GM19099 (cell line): ENCODE data around the gene IDI1.

Experiments
- POLR2A ChIP-seq: IDR thresholded peaks from 3 replicates; pipeline ENCODE4 v1.6.1; 2011; ENCODE audit warnings: low read depth; ENCODE audit not compliant: insufficient read length; ENCODE audit errors: extremely low read depth

The IDI1 gene

DNA sequence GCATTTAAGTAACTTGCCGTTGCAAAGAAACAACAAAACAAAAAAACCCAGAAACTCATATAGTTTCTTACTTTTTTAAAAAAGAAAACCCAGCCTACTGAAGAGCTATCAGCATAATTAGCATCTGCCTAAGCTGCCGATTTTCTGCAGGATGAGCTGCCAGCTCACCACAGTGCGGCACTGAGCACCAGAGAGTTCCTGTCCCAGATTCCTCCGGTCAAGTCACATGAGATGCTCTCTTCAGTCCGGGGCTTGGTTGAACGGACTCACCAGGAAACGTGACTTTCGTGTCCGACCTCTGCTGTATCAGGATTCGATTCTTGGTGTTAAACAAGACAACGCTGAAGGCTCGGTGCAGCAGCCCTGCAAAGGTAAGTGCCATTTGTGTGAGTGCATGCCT, 26.5 kb downstream of the IDI1 start:
- no peak for TF ChIP-seq POLR2A

DNA sequence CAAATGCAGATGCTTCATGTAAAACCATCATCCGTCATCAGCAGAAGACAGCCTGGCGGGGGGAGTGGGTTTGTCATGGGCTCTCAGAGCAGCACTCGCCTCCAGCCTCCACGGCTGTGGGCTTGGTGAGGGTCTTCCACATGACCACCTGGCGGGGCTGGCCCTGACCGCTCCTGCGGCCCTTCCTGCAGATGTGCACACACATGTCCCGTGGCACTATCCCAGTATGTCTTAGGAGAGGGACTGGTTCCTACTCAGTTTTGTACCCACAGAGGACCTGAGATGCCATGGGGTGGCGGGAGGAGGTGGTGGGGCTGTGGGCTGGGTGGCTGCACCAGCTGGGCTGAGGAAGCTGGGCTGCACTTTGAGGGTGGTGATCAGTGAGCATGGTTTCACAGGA, 28.0 kb downstream of the IDI1 start:
- TF ChIP-seq POLR2A: no peak

DNA sequence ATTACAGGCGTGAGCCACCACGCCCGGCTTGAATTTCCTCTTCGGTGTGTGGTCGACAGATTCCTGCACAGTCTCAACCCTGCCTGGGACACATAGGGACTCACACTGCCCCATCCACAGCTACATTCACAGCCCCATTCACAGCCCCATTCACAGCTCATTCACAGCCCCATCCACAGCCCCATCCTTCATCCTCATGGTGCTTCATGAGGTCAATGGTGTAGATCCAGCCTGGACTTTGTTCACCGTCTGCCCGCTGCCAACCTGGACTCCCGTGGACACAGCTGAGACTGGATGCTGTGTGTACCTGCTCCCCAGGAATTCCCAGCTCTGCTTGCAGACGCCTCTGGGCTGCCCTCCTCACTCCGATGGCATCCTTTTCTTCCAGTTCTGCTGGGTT, 28.5 kb downstream of the IDI1 start:
- TF ChIP-seq POLR2A: peak; percentile 9

DNA sequence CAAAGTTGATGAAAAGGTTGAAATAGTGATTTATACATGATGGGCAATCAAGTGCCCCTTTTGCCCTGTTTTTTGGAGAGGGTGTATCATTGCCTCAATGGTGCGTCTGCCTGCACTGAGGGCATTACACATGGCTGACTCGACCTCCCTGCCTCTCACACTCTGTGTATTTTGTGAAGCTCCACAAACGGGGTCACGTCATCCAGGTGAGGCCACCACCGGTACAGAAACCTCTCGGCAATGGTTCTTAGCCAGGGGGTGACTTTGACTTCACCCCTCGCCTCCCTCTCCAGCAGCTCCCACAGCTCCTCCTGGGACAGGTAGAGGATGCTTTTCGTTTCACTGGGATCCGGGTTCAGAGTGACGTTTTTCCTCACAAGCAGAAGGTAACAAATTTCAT, 29.6 kb downstream of the IDI1 start:
- no peak for TF ChIP-seq POLR2A

DNA sequence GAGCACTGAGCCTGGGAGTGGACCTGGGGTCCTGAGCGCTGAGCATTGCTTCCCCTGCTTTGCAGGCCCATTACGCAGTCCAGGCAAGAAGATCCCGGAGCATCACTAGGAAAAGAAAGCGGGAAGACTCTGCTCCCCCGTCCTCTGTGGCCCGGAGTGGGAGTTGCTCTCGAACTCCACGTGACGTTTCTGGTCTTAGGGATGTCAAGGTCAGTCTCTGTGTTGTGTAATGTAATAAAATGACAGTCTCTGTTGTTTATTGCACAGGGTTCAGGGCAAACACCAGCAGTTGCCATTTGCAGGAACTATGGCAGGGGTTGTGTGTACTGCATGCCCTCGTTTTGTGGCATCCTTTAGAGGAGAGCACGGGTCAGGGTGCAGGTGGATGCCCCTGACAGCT, 33.2 kb downstream of the IDI1 start:
- TF ChIP-seq POLR2A: no peak

DNA sequence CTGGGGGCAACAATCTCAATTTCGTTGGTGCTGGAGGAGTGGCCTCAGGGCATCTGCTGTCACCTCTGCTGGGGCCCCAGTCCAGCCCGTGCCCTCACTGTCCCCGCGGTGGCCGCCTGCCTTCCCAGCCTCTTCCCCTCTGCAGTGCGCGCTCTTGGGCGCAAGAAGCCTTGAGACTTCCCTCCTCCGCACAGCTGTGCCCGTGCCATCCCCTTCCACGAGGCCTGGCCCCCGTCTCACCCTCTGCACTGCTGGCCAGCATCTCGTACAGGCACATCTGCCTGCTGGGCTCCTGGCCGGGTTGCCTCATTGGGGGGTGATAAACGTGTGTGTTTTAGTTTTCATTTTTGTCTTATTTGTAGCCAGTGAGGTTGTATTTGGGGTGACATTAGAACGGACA, 37.2 kb downstream of the IDI1 start:
- TF ChIP-seq POLR2A: no peak

DNA sequence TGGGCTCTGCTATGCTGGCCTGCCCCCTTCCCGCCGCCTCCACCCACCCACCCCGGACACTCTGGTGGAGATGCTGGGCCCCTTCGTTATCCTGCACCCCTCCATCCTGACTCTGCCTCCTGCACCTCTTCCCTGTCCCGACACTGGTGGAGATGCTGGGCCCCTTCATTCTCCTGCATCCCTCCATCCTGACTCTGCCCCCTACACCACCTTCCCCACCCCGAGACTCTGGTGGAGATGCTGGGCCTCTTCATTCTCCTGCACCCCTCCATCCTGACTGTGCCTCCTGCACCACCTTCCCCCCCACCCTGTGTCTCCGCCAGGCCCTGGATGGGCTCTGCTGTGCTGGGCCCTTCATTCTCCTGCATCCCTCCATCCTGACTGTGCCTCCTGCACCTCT, 38.2 kb downstream of the IDI1 start:
- no peak for TF ChIP-seq POLR2A

DNA sequence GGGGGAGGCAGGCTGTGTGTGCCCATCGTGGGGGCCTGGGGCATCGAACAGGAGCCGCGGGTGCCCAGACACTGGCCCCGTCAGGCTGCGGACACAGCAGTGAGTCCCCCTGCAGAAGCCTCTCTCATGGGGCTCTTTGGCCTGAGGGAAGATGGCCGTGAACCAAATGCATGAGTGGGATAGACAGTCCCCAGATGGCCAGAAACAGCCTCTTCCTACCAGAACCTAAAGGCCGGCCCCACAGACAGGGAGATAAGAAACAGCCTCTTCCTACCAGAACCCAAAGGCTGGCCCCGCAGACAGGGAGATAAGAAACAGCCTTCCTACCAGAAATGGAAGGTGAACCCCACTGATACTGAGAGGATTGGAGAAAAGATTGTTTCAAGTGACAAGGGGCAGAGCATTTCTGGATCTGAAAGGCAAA, 39.8 kb downstream of the IDI1 start:
- no peak for TF ChIP-seq POLR2A

DNA sequence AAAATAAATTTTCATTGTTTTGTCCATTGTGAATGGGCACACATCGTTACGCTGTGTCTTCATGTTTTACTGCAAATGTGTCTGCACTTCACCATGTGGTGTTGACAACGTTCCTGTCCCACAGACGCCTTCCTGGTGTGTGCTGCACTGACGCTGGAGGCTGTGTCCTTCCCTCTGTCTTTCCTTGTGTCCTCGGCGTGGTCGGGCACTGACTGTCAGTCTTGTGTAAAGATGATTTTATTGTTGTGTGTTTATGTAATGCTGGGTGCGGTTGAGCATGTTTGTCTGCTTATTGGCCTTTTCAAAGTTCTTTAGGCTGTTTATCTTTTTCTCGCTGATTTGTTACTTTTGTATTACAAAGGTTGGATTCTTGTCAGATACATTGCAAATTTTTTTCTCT, 41.3 kb downstream of the IDI1 start:
- TF ChIP-seq POLR2A: no peak

DNA sequence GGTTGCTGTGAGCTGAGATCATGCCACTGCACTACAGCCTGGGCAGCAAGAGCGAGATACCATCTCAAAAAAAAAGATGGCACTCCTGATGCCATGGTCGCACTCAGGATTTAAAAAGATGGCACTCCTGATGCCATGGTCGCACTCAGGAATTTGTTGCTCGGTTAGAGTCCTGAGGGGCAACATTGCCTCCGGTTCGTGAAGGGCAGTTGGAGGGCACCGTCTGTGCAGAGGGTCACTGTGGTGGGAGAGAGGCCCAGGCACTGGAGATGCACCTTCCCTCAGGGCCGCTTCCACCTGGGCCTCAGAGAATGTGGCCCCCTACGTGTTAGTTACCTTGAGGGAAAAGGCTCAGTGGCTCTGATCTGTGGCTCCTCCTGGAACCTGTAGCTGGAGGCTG, 42.3 kb downstream of the IDI1 start:
- TF ChIP-seq POLR2A: no peak

DNA sequence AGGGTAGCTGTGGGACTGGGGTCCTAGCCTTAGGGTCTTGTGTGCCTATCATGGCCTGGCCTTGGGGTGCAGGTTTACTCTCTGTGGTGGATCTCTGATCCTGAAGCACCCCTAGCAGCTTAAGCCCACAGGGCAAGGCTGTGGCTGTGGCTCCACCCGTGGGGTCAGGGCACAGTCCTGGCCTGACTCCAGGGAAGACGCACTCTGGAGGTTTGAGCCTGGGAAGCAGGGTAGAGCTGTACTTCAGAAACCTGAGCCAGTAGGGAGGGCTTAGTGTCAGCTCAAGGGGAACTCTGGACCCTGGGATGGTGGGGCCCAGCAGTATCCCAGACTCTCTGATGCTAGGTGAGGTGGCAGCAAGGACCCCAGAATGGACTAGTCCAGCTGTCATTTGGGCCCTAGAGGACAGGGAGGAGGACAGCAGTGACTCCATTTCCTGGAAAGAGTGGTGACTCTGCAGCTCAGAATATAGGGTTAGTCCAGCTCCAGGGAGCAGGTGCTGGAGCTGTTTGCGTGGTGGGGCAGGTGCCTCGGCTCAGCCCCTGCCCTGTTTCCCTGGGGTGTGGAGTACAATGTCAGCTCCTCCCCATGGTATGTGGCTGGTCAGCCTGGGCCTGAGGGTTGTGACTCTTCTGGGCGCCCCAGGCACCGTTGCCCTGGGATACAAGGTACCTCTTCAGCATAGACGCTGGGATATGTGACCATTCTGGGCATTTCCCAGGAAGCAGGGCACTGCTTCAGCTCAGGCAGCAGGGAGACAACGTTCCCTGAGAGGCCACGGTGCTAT, 44.8 kb downstream of the IDI1 start:
- no peak for TF ChIP-seq POLR2A

DNA sequence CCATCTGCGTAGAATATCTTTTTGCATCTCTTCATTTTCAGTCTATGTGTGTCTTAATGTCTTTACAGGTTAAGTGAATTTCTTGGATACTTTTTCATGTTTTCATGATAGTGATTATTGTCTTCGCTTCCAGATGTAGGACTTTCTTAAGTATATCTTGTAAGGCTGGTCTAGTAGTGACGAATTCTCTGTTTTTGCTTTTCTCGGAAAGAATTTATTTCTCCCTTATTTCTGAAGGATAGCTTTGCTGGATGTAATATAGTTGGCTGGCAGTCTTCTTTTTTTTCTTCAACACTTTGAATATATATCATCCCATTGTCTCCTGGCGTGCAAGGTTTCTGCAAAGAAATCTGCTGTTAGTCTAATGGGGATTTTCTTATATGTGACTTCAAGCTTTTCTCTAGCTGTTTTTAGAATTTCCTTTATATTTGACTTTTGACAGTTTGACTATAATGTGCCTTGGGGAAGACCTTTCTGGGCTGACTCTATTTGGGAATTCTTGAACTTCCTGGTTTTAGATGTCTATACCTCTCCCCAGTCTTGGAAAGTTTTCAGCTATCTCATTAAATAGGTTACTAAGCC, 46.4 kb downstream of the IDI1 start:
- TF ChIP-seq POLR2A: no peak

DNA sequence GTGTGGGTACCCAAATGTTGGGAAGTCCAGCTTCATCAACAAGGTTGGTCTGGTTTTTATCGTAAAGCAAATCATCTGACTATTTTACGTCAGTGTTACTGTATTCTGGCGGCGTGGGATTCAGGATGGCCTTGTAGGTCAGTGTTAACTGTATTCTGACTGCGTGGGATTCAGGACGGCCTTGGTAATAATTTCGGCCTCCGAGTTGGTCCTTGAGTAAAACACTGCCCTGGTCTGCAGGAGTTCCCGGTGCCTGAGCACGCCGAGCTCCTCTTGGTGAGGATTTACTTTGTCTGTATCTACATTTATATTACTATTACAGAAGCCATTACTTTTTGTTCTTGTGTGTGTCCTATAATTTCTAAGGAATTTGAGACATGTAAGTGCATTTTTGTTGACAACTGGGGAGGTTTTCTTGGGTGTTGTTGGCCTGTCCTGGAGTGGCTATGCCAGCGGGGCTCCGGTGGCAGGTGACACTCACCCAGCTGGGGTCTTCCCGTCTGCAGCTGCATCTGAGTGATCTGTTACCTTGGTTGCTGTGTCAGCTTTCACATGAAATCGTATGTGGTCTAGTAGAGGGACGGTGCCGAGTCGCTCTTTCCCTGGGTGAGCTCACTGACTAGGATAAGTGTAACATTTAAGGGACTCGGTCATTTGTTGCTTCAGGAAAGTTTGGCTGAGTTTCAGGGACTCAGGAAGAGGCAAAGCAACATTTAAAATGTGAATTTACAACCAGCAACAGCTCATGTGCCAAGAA, 51.5 kb downstream of the IDI1 start:
- TF ChIP-seq POLR2A: no peak

DNA sequence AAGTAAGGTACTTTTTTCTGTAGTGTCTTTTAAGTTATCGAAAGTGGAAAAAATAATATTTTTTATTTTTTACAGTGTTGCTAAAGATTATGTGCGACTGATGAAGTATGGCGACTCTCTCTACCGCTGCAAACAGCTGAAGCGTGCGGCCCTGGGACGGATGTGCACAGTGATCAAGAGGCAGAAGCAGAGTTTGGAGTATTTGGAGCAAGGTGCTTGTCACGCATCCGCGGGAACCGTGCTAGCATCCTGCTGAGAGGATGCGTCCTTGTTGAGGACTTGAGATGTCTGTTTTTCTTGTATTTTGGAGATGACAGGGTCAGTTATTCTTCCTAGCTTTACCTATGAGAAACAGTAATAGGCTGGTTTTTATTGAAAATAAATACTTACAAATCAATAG, 52.9 kb downstream of the IDI1 start:
- TF ChIP-seq POLR2A: no peak

DNA sequence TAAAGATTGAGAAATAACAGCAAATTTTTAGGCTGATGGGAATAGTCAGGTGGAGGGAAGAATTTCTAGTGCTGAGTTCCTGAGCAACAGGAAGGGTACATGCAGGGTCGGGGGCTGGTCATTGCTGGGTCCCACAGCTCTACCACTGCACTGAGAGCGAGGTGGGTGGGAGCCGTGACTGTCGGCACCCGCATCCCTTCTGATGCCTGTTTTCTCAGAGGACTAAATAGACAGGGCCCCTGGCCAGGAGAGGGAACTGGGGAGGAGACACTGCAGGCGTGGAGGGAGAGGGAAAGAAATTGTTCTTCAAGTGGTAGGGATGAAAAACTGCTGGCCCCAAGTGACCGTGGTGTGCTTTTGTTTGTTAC, 53.4 kb downstream of the IDI1 start:
- peak; percentile 8 for TF ChIP-seq POLR2A
